ENCODE measurements around the gene KLHL13. TPM values are rescaled to one million over a fixed set of nuclear protein-coding genes. Genes with fewer than 3 reads are reported as not detected.
"Not testable (repeated sequence)": the region's sequence is repeated elsewhere in the genome, so short reads cannot be mapped to it uniquely, and the experiment has no call there.

KLHL13 gene
- total and polyA plus RNA-seq, 2 of the 8 experiments (the other 6 are each of a cell fraction or from before 2014, with no cell fraction given) = 6.4 to 12.8 TPM

GRCh38 chrX:118002417-118002816, 114.2 kb downstream of the KLHL13 start:
- FAIRE-seq; H2AK5ac ChIP-seq (ENCODE audit: low read depth, low read length); H3K14ac ChIP-seq (ENCODE audit: insufficient read length); H2BK15ac ChIP-seq (ENCODE audit: low read length); POLR2A ChIA-PET (ENCODE audit: partially characterized antibody); H3K23ac ChIP-seq (ENCODE audit: insufficient read length); H3K4me1 ChIP-seq (replicated peaks in 1 of 4; ENCODE audit: control insufficient read depth in 3 of 4, insufficient read depth in 4 of 4, low read length in 3 of 4); H2AFZ ChIP-seq (ENCODE audit: low read length); H3K4ac ChIP-seq (replicated peaks; ENCODE audit: insufficient read length, low read depth, low read length); H2BK5ac ChIP-seq (ENCODE audit: low read depth, low read length); H3K36me3 ChIP-seq (ENCODE audit: control insufficient read depth in 2 of 4, insufficient read depth in 4 of 4, low read length in 3 of 4); H3K79me2 ChIP-seq (ENCODE audit: control insufficient read depth in 1 of 2, insufficient read depth in 2 of 2, low read length in 2 of 2); H4K5ac ChIP-seq (ENCODE audit: insufficient read length, low read depth, low read length); H4K20me1 ChIP-seq (replicated peaks in 1 of 2; ENCODE audit: control insufficient read depth in 1 of 2, insufficient read depth in 2 of 2, low read length in 2 of 2); H3K27ac ChIP-seq (ENCODE audit: low read depth, low read length); H3K4me3 ChIP-seq (ENCODE audit: extremely low read depth in 1 of 4, insufficient read depth in 2 of 4, low read depth in 3 of 4, low read length in 4 of 4); H3K79me1 ChIP-seq (ENCODE audit: low read depth, low read length); H3K18ac ChIP-seq (ENCODE audit: extremely low read depth, low read length); H3K4me2 ChIP-seq (ENCODE audit: insufficient read depth in 1 of 2, low read depth in 2 of 2, low read length in 2 of 2); DNase-seq (ENCODE audit: low read depth in 1 of 2, low spot score in 2 of 2); H3K9me3 ChIP-seq (ENCODE audit: insufficient read depth in 2 of 2, low read depth in 1 of 2, low read length in 1 of 2); H3K9ac ChIP-seq (replicated peaks in 1 of 4; ENCODE audit: extremely low read depth in 1 of 4, low read depth in 3 of 4, low read length in 3 of 4); H4K91ac ChIP-seq (replicated peaks; ENCODE audit: insufficient read length, low read length); H2BK12ac ChIP-seq (ENCODE audit: low read depth, low read length); H3K27me3 ChIP-seq (replicated peaks in 1 of 4; ENCODE audit: control insufficient read depth in 3 of 4, extremely low read depth in 1 of 4, insufficient read depth in 3 of 4, low read length in 3 of 4); H4K8ac ChIP-seq (ENCODE audit: extremely low read depth, insufficient read depth, low read length); CTCF ChIA-PET (ENCODE audit: partially characterized antibody); H3K56ac ChIP-seq (replicated peaks; ENCODE audit: insufficient read length, low read depth, low read length); H2BK20ac ChIP-seq (ENCODE audit: low read length); H2BK120ac ChIP-seq (replicated peaks; ENCODE audit: low read depth, low read length); H3K23me2 ChIP-seq (ENCODE audit: low read depth, low read length): not testable (repeated sequence)
- WGBS, 2 experiments (ENCODE audit: extremely low coverage in 1 of 2, insufficient coverage in 1 of 2, insufficient read length in 1 of 2, insufficient replicate concordance in 2 of 2, low coverage in 1 of 2, low lambda C conversion rate in 2 of 2, missing lambda C conversion rate in 1 of 2) = 97% methylated on average over 4 of the region's 6 CpGs; no CpG with 5 or more reads in 1 of the 2 experiments

Data from H1 (cell line).